PFSK-1 (cell line): ENCODE data around the gene AKIRIN2.

ENCODE experiments used
- FOXP2 ChIP-seq: optimal IDR thresholded peaks from 2 replicates; pipeline ENCODE3; 2011; ENCODE audit warnings: borderline replicate concordance, control low read depth, inconsistent platforms; ENCODE audit not compliant: insufficient read depth; ENCODE audit errors: extremely low read length, extremely low read depth
- POLR2AphosphoS5 ChIP-seq: IDR thresholded peaks from 2 replicates; pipeline ENCODE4 v1.6.1; 2012; ENCODE audit warnings: low read depth, mild to moderate bottlenecking, control low read depth, low read length, moderate library complexity
- SIN3A ChIP-seq: IDR thresholded peaks from 2 replicates; pipeline ENCODE4 v1.6.1; 2012; ENCODE audit warnings: mild to moderate bottlenecking, low read length, moderate library complexity, borderline replicate concordance; ENCODE audit not compliant: insufficient read depth
- TAF1 ChIP-seq: IDR thresholded peaks from 2 replicates; pipeline ENCODE4 v1.6.1; 2012; ENCODE audit warnings: low read length, control low read depth, borderline replicate concordance; ENCODE audit not compliant: insufficient read depth
- TF ChIP-seq, protein P1 (sequence below), 2 experiments: IDR thresholded peaks; 2 replicates each; pipeline versions ENCODE4 v1.6.1 to v1.8.0; 2011 to 2012; ENCODE audit warnings: low read depth in 2 of 2, low read length in 2 of 2, control low read depth in 1 of 2, inconsistent platforms in 1 of 2, mild to moderate bottlenecking in 1 of 2, moderate library complexity in 1 of 2; ENCODE audit not compliant: insufficient read depth in 1 of 2

DNA sequence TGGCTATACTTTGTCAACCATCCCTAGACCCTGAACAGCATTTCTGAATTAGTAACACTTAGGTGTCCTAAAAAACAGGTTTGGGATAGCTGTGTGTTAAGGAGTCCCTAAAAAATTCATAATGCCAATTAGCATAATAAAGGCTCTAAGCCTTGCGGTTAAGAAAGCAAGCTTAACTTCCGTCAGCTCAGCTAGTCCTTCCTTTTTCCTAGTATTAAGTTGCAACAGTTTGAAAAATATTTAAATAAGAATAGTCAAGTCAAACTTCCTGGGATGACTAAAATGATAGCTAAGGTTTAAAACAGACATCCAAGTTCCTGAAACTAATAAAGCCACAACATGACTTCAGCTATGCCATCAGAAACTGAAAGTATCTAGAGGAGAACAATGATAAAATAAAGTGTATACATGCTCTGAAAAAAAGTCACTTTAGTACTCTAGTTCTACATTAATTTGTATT lies 3.5 kb downstream of the AKIRIN2 start:
- TF ChIP-seq, protein P1, sequence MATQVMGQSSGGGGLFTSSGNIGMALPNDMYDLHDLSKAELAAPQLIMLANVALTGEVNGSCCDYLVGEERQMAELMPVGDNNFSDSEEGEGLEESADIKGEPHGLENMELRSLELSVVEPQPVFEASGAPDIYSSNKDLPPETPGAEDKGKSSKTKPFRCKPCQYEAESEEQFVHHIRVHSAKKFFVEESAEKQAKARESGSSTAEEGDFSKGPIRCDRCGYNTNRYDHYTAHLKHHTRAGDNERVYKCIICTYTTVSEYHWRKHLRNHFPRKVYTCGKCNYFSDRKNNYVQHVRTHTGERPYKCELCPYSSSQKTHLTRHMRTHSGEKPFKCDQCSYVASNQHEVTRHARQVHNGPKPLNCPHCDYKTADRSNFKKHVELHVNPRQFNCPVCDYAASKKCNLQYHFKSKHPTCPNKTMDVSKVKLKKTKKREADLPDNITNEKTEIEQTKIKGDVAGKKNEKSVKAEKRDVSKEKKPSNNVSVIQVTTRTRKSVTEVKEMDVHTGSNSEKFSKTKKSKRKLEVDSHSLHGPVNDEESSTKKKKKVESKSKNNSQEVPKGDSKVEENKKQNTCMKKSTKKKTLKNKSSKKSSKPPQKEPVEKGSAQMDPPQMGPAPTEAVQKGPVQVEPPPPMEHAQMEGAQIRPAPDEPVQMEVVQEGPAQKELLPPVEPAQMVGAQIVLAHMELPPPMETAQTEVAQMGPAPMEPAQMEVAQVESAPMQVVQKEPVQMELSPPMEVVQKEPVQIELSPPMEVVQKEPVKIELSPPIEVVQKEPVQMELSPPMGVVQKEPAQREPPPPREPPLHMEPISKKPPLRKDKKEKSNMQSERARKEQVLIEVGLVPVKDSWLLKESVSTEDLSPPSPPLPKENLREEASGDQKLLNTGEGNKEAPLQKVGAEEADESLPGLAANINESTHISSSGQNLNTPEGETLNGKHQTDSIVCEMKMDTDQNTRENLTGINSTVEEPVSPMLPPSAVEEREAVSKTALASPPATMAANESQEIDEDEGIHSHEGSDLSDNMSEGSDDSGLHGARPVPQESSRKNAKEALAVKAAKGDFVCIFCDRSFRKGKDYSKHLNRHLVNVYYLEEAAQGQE (IDR thresholded peaks at IDR 0.05; ENCODE audit: insufficient read depth in 1 of 2, low read depth in 2 of 2, low read length in 2 of 2), result no peak
- TF ChIP-seq SIN3A (no peak), FOXP2 (no peak), POLR2AphosphoS5 (no peak), TAF1 (no peak)
